Measurements from ENCODE around the gene SLC5A6. TPM values are rescaled to one million over a fixed set of nuclear protein-coding genes. Genes with fewer than 3 reads are reported as not detected.

Gene SLC5A6
- total RNA-seq, 1 experiment from 2014 or later: 111 TPM

- no peak for TF ChIP-seq AFF4 (CRISPR knock-in tag; IDR thresholded peaks at IDR 0.05; ENCODE audit: borderline replicate concordance)
- no peak for TF ChIP-seq ETV6 (CRISPR knock-in tag; IDR thresholded peaks at IDR 0.05)
- no peak for TF ChIP-seq KAT7 (CRISPR knock-in tag; IDR thresholded peaks at IDR 0.05; ENCODE audit: borderline replicate concordance)
- no peak for TF ChIP-seq CREM (CRISPR knock-in tag; IDR thresholded peaks at IDR 0.05)
- TF ChIP-seq HMGA2 (CRISPR knock-in tag; IDR thresholded peaks at IDR 0.05): no peak
- no peak for TF ChIP-seq NR1H2 (CRISPR knock-in tag; IDR thresholded peaks at IDR 0.05)
- no peak for TF ChIP-seq CBFB (CRISPR knock-in tag; IDR thresholded peaks at IDR 0.05; ENCODE audit: low read depth)
- no peak for TF ChIP-seq TCF7 (CRISPR knock-in tag; IDR thresholded peaks at IDR 0.05; ENCODE audit: low read depth)
- TF ChIP-seq GRHL2 (CRISPR knock-in tag; IDR thresholded peaks at IDR 0.05; ENCODE audit: insufficient replicate concordance, severe bottlenecking): no peak
- no peak for TF ChIP-seq GABPB1 (CRISPR knock-in tag; IDR thresholded peaks at IDR 0.05)
- no peak for TF ChIP-seq ZNF512 (CRISPR knock-in tag; IDR thresholded peaks at IDR 0.05; ENCODE audit: borderline replicate concordance)
These were observed 33.0 kb upstream of the SLC5A6 start (continued) for GRCh38 chr2:27245116-27245515.

GRCh38 chr2:27243391-27244130, 31.5 kb upstream of the SLC5A6 start:
- no peak overlapping the region for H3K27ac Mint-ChIP-seq
- ChIA-PET POLR2A (no interaction called here), CTCF (interaction anchor here (1.2 to 1.4 kb wide), 2 partner anchors 13 to 58 kb away, joined by 3 to 4 read pairs; no protein-coding TSS in a partner anchor)
- H3K4me3 Mint-ChIP-seq: no peak overlapping the region
- DNase-seq (ENCODE audit: low spot score) (no peak), ATAC-seq (no peak)
- H3K36me3 Mint-ChIP-seq: peaks cover 56% of the 10 kb centered on the region
- H3K4me1 Mint-ChIP-seq: no peaks in the 10 kb centered on the region
- H3K9me3 Mint-ChIP-seq: no peaks in the 10 kb centered on the region
- H3K27me3 Mint-ChIP-seq (ENCODE audit: low read depth): no peaks in the 10 kb centered on the region; the same call in 1 of the 2 replicates
- TF ChIP-seq ZNF138 (CRISPR knock-in tag; conservative IDR thresholded peaks at IDR 0.05) (no peak), ZBTB43 (CRISPR knock-in tag; IDR thresholded peaks at IDR 0.05) (no peak), ZNF121 (CRISPR knock-in tag; IDR thresholded peaks at IDR 0.05) (no peak), ZNF317 (CRISPR knock-in tag; IDR thresholded peaks at IDR 0.05; ENCODE audit: borderline replicate concordance, low read depth) (no peak), ARID4B (CRISPR knock-in tag; IDR thresholded peaks at IDR 0.05; ENCODE audit: borderline replicate concordance) (no peak), MYBL2 (CRISPR knock-in tag; IDR thresholded peaks at IDR 0.05) (no peak), ATF1 (CRISPR knock-in tag; IDR thresholded peaks at IDR 0.05) (no peak), ZNF425 (CRISPR knock-in tag; conservative IDR thresholded peaks at IDR 0.05) (no peak), CDX4 (CRISPR knock-in tag; IDR thresholded peaks at IDR 0.05; ENCODE audit: borderline replicate concordance) (no peak)

Measured in WTC11 (cell line).